ENCODE data around the gene KXD1. TPM values are rescaled to one million over a fixed set of nuclear protein-coding genes. Genes with fewer than 3 reads are reported as not detected.

The KXD1 gene
- total and polyA plus RNA-seq, 10 of the 15 experiments (the other 5 are each of a cell fraction or from before 2014, with no cell fraction given), result 27.5 to 209 (median 129) TPM

- TF ChIP-seq PKNOX1 (IDR thresholded peaks at IDR 0.05) (peak; percentile 13; the same call in 1 of the 2 replicates), PAX8 (IDR thresholded peaks at IDR 0.05) (no peak), HDAC6 (IDR thresholded peaks at IDR 0.05; ENCODE audit: unreplicated experiment) (peak; percentile 40), ZNF24 (IDR thresholded peaks at IDR 0.05) (no peak), KLF5 (IDR thresholded peaks at IDR 0.05; ENCODE audit: partially characterized antibody) (peak; percentile 66), GATAD2B (conservative IDR thresholded peaks at IDR 0.05; ENCODE audit: low read depth) (peak; percentile 86), CREM (IDR thresholded peaks at IDR 0.05; ENCODE audit: low read depth) (no peak; the same call in 1 of the 2 replicates), JUNB (IDR thresholded peaks at IDR 0.05) (no peak), TAF1 (IDR thresholded peaks at IDR 0.05; ENCODE audit: borderline replicate concordance, low read depth, low read length) (peak; percentile 73; the same call in 1 of the 2 replicates), POLR2AphosphoS5 (IDR thresholded peaks at IDR 0.05; ENCODE audit: low read length) (peak; percentile 52), ZNF622 (IDR thresholded peaks at IDR 0.05) (no peak), HDAC2 (IDR thresholded peaks at IDR 0.05) (no peak), FOXK2 (IDR thresholded peaks at IDR 0.05) (no peak), CTCF (IDR thresholded peaks at IDR 0.05 in 2 of 3, conservative IDR thresholded peaks at IDR 0.05 in 1 of 3; ENCODE audit: control insufficient read depth in 2 of 3, extremely low read depth in 1 of 3, insufficient read depth in 1 of 3, low read depth in 3 of 3, low read length in 3 of 3) (peak; percentile 89 to 92 (median 91)), ATF7 (IDR thresholded peaks at IDR 0.05; ENCODE audit: low read depth) (no peak), CEBPB (IDR thresholded peaks at IDR 0.05; ENCODE audit: borderline replicate concordance in 1 of 2, low read depth in 2 of 2, low read length in 2 of 2) (peak in 1 of 2 experiments; percentile 34; a peak in 1 of 4 replicates), KAT2A (conservative IDR thresholded peaks at IDR 0.05; ENCODE audit: control insufficient read depth, low read depth, low read length) (no peak), SUZ12 (IDR thresholded peaks at IDR 0.05; ENCODE audit: unreplicated experiment) (no peak), FOXM1 (IDR thresholded peaks at IDR 0.05; ENCODE audit: low read depth, low read length) (no peak), DPF2 (IDR thresholded peaks at IDR 0.05) (peak; percentile 85), ZBTB40 (IDR thresholded peaks at IDR 0.05; ENCODE audit: borderline replicate concordance) (no peak), SMC3 (IDR thresholded peaks at IDR 0.05; ENCODE audit: borderline replicate concordance, low read length) (peak; percentile 24), IRF3 (IDR thresholded peaks at IDR 0.05) (peak; percentile 8; the same call in 1 of the 2 replicates), ZBED1 (IDR thresholded peaks at IDR 0.05; ENCODE audit: borderline replicate concordance) (0 out of 2 replicates have a peak, but pooled peaks have one; percentile 41)
Measured at GRCh38 chr19:18588611-18589379, 31.1 kb downstream of the KXD1 start, which contains the start of gene REX1BD (continued).
